AG09309 (cell line): ENCODE results near the gene SAP25.

ENCODE experiments used
- DNase-seq: peaks from one replicate; pipeline ENCODE4 v3.0.0-alpha.2; 2010; ENCODE audit warnings: low read depth
- H3K4me3 ChIP-seq: 2 replicates; pipeline ENCODE4 v1.5.1; 2011; ENCODE audit warnings: mild to moderate bottlenecking, low read depth, low read length, moderate library complexity; ENCODE audit not compliant: control insufficient read depth
- TF ChIP-seq, protein P1 (sequence below): IDR thresholded peaks from 2 replicates; pipeline ENCODE4 v1.5.1; 2011; ENCODE audit warnings: mild to moderate bottlenecking, low read depth, low read length, inconsistent platforms; ENCODE audit not compliant: insufficient read depth, control insufficient read depth; ENCODE audit errors: missing control alignments

Gene SAP25

GRCh38 chr7:100582650-100583049 lies 8.9 kb upstream of the SAP25 start:
- TF ChIP-seq, protein P1, sequence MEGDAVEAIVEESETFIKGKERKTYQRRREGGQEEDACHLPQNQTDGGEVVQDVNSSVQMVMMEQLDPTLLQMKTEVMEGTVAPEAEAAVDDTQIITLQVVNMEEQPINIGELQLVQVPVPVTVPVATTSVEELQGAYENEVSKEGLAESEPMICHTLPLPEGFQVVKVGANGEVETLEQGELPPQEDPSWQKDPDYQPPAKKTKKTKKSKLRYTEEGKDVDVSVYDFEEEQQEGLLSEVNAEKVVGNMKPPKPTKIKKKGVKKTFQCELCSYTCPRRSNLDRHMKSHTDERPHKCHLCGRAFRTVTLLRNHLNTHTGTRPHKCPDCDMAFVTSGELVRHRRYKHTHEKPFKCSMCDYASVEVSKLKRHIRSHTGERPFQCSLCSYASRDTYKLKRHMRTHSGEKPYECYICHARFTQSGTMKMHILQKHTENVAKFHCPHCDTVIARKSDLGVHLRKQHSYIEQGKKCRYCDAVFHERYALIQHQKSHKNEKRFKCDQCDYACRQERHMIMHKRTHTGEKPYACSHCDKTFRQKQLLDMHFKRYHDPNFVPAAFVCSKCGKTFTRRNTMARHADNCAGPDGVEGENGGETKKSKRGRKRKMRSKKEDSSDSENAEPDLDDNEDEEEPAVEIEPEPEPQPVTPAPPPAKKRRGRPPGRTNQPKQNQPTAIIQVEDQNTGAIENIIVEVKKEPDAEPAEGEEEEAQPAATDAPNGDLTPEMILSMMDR, result no peak

DNA sequence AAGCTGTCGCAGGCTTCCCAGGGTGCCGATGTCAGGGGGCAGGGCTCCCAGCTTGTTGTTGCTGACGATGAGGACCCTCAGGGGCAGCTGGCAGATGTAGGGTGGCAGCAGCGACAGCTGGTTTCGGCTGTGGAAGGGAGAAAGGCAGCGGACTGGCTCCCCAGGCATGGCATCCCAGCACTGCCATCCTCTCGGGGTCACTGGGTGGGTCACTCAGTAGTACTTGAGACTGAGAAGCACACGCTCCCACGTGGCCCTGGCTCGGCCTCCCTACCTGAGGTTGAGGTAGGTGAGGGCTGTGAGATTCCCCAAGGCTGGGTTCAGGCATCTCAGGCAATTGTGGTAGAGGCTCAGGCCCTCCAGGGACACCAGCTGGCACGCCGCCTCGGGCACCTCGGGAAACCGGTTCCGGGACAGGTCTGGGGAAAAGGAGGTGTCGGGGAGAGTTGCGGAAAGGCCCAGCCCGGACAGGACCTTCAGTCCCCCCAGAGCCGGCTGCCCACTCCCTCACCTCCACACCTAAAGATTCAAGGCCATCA lies 8.4 kb upstream of the SAP25 start:
- TF ChIP-seq, protein P1, result no peak
- no peak for DNase-seq
- no peak overlapping the region for H3K4me3 ChIP-seq

More at GRCh38 chr7:100582650-100583049, 8.9 kb upstream of the SAP25 start:
- DNase-seq, result no peak
- no peak overlapping the region for H3K4me3 ChIP-seq

DNA sequence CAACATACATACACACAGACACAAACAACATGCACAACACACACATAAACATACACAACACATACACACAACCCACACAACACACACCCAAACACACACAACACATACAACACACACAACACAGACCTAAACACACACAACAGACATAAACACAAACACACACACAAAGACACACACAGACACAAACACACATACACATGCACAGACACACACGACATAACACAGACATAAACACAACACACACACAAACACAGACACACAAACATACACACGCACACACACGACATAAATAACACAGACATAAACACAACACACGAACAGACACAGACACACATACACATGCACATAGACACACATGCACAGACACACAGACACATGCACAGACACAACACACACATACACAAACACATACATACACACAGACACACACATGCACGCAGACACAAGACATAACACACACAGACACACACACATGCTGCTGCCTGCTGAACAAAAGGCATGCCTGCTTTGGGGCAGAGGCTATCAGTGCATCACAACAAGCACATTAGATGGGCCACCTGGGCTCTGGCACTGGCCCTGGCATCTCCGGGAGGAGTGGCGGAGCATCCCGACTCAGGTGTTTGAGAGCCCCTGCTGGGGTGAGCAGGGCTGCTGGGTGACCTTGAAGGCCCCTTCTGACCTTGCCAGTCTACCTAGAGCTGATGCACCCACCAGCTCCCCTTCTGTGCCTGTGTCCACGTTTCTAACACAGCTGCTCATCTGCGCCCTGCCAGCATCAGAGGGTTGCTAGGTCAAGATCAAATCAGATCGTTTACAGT lies 7.0 kb upstream of the SAP25 start:
- TF ChIP-seq, protein P1, result no peak
- DNase-seq, result no peak
- no peak overlapping the region for H3K4me3 ChIP-seq

GRCh38 chr7:100578246-100579183 lies 4.8 kb upstream of the SAP25 start:
- no peak overlapping the region for H3K4me3 ChIP-seq
- TF ChIP-seq, protein P1, result no peak
- no peak for DNase-seq

DNA sequence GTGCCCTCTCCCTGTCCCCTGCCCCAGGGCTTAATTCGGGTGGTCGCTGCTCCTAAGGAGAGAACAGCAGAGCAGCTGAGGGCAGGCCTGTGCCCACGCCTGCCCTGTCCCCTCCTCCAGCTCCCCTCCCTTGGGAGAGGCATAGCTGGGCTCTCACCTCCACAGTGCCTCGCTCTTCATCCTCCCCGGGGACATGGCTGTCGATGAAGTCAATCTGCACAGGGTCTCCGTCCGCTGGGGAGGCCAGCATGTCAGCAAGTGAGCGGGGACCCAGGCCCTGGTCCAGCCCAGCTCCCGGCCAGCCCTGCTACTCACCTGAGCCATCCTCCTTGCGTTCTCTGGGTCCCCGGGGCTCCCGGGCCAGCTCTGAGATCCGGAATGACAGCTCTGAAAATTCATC lies 3.8 kb upstream of the SAP25 start:
- TF ChIP-seq, protein P1, result no peak
- no peak for DNase-seq
- no peak overlapping the region for H3K4me3 ChIP-seq

GRCh38 chr7:100577103-100577502 lies 3.4 kb upstream of the SAP25 start:
- no peak overlapping the region for H3K4me3 ChIP-seq
- TF ChIP-seq, protein P1, result no peak
- DNase-seq, result no peak
